ENCODE results near the gene CALR.
"Not testable (repeated sequence)": the region's sequence is repeated elsewhere in the genome, so short reads cannot be mapped to it uniquely, and the experiment has no call there.

The CALR gene

DNA sequence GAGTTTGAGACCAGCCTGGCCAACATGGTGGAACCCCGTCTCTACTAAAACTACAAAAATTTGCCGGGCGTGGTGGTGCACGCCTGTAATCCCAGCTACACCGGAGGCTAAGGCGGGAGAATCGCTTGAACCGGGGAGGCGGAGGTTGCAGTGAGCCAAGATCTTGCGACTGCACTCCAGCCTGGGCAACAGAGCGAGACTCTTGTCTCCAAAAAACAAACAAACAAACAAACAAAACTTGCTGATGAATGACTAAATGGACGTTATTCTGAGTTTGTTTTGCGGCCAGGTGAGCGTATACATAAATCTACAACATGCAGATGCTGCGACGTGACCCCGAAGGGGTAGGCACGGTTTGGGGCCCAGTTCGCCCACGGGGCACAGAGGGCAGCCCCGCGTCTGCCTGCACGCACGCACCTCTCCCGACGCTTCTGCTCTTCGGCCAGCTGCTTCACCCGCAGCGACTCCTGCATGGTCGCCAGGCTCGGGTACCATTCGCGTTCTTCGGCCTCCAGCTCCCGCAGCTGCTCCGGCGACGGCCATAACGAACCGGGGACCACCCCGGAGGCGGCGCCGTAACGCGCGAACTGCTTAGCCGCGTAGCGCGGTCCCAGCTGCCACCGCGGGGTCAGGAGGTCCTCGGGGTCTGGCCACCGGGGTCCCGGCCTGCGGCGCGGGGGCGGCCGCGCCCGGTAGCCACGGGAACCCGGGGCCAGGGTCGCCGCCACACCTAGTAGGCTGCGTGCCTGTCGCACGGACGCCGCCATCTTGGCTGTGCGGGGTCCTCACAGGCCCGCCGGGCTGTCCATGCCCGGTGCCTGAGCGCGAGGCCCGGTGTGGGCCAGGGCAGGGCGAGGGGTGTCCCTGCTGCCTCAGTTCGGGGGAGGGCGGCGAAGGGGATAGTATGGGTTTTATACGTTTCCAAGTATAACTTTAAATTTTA lies 18.3 kb downstream of the CALR start, which contains the start of gene GADD45GIP1:
Gene GADD45GIP1 (minus strand): TSS at position 778 of the 943 bp plus-strand sequence. CDS start 11 bp downstream, at position 767.
- H3K9me3 ChIP-seq (ENCODE audit: insufficient read depth, low read depth, low read length), result no peaks in the 10 kb centered on the region
- H3K27me3 ChIP-seq (ENCODE audit: insufficient read depth, low read length), result no peaks in the 10 kb centered on the region
- peak within 1 kb of the TSS; percentile 84 for H3K4me3 ChIP-seq (ENCODE audit: low read length)
- peak within 1 kb of the TSS; percentile 32 for H3K27ac ChIP-seq (ENCODE audit: low read length)
- H3K4me1 ChIP-seq (ENCODE audit: insufficient read depth, low read length), result 0 out of 2 replicates have a peak, but pooled peaks cover 11% of the 10 kb centered on the region
- peaks cover 35% of the 10 kb centered on the region for H3K36me3 ChIP-seq (ENCODE audit: insufficient read depth, low read depth, low read length)
- H3K9ac ChIP-seq (ENCODE audit: low read depth, low read length), result peak within 1 kb of the TSS; percentile 88

DNA sequence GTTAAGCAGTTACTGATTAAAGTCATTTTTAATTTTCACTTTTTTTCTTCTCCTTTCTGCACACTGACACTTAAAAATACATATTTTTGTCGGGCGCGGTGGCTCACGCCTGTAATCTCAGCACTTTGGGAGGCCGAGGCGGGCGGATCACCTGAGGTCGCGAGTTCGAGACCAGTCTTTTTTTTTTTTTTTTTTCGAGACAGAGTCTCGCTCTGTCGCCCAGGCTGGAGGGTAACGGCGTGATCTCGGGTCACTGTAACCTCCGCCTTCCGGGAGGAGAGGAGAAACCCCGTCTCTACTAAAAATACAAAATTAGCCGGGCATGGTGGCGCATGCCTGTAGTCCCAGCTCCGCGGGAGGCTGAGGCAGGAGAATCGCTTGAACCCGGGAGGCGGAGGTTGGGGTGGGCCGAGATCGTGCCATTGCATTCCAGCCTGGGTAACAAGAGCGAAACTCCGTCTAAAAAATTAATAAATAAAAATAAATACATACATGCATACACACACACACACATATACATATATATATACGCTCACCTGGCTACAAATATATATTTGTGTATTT lies 19.1 kb downstream of the CALR start:
- Histone ChIP-seq H3K4me3 (ENCODE audit: low read length) (peak overlapping the region; percentile 84), H3K36me3 (ENCODE audit: insufficient read depth, low read depth, low read length) (peaks cover 27% of the 10 kb centered on the region), H3K4me1 (ENCODE audit: insufficient read depth, low read length) (0 out of 2 replicates have a peak, but pooled peaks cover 11% of the 10 kb centered on the region), H3K9ac (ENCODE audit: low read depth, low read length) (peak overlapping the region; percentile 88), H3K27ac (ENCODE audit: low read length) (peak overlapping the region; percentile 32)
- not testable (repeated sequence) for H3K27me3 ChIP-seq (ENCODE audit: insufficient read depth, low read length); H3K9me3 ChIP-seq (ENCODE audit: insufficient read depth, low read depth, low read length)

DNA sequence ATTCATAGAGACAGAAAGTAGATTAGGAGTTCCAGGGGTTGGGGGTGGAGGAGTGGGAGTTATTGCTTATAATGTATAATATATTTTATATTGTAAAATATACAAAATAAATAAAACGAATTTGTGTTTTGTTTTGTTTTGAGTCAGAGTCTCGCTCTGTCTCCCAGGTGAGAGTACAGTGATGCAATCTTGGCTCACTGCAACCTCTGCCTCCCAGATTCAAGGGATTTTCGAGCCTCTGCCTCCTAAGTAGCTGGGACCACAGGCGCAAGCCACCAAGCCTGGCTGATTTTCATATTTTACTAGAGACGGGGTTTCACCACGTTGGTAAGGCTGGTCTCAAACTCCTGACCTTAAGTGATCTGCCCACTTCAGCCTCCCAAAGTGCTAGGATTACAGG lies 21.1 kb downstream of the CALR start:
- Histone ChIP-seq H3K4me1 (ENCODE audit: insufficient read depth, low read length) (0 out of 2 replicates have a peak, but pooled peaks cover 11% of the 10 kb centered on the region), H3K4me3 (ENCODE audit: low read length) (no peak overlapping the region), H3K27me3 (ENCODE audit: insufficient read depth, low read length) (no peaks in the 10 kb centered on the region)

DNA sequence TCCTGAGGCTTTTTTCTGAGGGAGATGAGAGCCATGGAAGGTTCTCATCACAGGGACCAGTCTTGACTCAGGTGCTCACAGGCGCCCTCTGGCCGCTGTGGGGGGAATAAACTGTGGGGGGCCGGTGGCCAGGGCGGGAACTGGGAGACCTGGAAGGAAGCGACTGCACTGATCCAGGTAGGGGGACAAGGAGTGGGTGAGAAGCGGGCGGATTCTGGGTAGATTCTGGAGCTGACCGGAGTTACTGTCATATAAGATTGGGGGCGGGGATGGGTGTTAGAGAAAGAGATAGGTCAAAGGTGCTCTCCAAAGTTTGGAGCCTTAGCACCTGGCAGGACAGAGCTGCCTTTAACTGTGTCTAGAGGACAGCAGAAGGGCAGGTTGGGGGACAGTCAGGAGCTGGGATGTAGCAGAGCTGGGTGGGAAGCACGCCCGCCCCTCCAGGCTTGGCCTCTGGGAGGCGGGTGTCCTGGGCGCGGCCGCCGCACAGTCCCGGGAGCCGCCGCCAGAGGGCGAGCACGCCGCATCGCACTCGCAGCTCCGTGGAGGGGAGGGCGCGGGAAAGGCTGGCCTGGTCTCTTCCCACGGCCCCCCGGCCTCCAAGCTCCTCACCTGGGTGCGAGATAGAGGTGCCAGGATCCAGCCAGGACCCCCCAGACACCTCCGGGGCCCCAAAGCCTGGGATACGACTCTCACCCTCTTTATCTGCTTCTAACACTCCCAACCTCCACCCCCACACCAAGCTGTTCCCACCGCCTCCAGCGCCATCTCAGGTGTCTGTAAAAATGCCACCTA lies 26.8 kb downstream of the CALR start:
- Histone ChIP-seq H3K4me3 (ENCODE audit: low read length) (peak overlapping the region; percentile 73), H3K9ac (ENCODE audit: low read depth, low read length) (peak overlapping the region; percentile 81; the same call in 1 of the 2 replicates)

More for the DNA sequence above, 21.1 kb downstream of the CALR start:
- Histone ChIP-seq H3K36me3 (ENCODE audit: insufficient read depth, low read depth, low read length) (peaks cover 9% of the 10 kb centered on the region; the same call in 1 of the 2 replicates), H3K27ac (ENCODE audit: low read length) (no peak overlapping the region), H3K9ac (ENCODE audit: low read depth, low read length) (no peak overlapping the region), H3K9me3 (ENCODE audit: insufficient read depth, low read depth, low read length) (no peaks in the 10 kb centered on the region)

DNA sequence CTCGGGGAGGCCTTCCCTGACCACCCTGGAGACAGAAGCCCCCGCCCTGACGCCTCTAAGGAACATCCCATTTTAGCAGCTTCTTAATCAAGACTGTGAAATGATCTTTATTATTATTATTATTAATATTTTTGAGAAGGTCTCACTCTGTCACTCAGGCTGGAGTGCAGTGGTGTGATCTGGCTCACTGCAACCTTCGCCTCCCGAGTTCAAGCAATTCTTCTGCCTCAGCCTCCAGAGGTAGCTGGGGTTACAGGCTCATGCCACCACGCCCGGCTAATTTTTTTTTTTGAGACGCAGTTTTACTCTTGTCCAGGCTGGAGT lies 27.4 kb downstream of the CALR start:
- H3K27me3 ChIP-seq (ENCODE audit: insufficient read depth, low read length), result no peaks in the 10 kb centered on the region
- H3K4me1 ChIP-seq (ENCODE audit: insufficient read depth, low read length), result peaks cover 3% of the 10 kb centered on the region; the same call in 1 of the 2 replicates
- peak overlapping the region; percentile 73; the same call in 1 of the 2 replicates for H3K4me3 ChIP-seq (ENCODE audit: low read length)
- H3K36me3 ChIP-seq (ENCODE audit: insufficient read depth, low read depth, low read length), result no peaks in the 10 kb centered on the region
- H3K9ac ChIP-seq (ENCODE audit: low read depth, low read length), result peak overlapping the region; percentile 81; the same call in 1 of the 2 replicates
- no peak overlapping the region for H3K27ac ChIP-seq (ENCODE audit: low read length)
- H3K9me3 ChIP-seq (ENCODE audit: insufficient read depth, low read depth, low read length), result no peaks in the 10 kb centered on the region

More for the DNA sequence above, 26.8 kb downstream of the CALR start:
- Histone ChIP-seq H3K27me3 (ENCODE audit: insufficient read depth, low read length) (no peaks in the 10 kb centered on the region), H3K27ac (ENCODE audit: low read length) (no peak overlapping the region), H3K36me3 (ENCODE audit: insufficient read depth, low read depth, low read length) (no peaks in the 10 kb centered on the region), H3K4me1 (ENCODE audit: insufficient read depth, low read length) (peaks cover 3% of the 10 kb centered on the region; the same call in 1 of the 2 replicates), H3K9me3 (ENCODE audit: insufficient read depth, low read depth, low read length) (no peaks in the 10 kb centered on the region)

DNA sequence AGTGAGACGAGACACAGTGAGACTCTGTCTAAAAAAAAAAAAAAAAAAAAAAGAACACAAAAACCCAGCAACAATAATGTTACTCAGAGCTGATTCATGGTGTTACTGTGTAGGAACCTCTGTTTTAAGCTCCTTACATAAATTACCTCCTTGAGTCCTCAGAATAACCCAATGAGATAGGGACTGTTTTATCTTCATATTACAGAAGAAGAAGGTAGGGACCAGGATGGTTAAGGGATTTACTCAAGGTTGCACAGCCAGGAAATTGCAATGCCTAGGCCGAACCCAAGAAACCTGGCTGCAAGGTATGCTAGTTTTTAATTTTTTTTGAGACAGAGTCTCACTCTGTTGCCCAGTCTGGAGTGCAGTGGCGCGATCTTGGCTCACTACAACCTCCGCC lies 29.5 kb downstream of the CALR start:
- no peak overlapping the region for H3K9ac ChIP-seq (ENCODE audit: low read depth, low read length)

DNA sequence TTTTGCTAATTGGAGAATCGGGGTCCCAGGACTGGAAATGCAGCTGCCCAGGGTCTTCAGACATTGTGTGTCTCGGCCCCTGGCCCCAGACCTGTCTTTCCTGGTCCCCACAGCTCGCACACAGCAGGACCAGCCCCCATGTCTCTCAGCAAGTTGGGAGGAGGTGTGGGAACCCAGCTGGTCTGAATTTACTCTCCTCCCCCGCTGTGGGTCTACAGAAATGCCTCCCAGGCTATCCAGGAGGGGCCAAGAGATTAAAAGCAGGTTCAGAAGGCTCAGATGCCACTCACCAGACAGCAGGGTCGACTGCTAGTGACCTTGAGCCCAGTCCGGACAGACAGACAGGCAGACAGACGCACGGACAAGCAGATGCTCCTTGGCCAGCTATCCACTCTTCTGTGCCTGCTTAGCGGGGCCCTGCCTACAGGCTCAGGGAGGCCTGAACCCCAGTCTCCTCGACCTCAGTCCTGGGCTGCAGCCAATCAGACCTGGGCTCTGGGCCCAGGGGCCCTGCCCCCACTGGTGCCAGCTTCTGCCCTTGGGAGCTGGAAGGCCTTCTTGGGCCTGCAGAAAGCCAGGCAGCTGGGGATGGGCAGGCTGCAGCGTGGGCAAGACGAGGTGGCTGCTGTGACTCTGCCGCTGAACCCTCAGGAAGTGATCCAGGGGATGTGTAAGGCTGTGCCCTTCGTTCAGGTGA lies 31.0 kb downstream of the CALR start, which contains the start of gene DAND5:
Gene DAND5 (plus strand): TSS at position 285 of the 697 bp plus-strand sequence. CDS start 85 bp downstream, at position 370.
- H3K4me3 ChIP-seq (ENCODE audit: low read length), result no peak within 1 kb of the TSS
- no peaks in the 10 kb centered on the region for H3K36me3 ChIP-seq (ENCODE audit: insufficient read depth, low read depth, low read length)
- no peaks in the 10 kb centered on the region for H3K9me3 ChIP-seq (ENCODE audit: insufficient read depth, low read depth, low read length)
- no peaks in the 10 kb centered on the region for H3K27me3 ChIP-seq (ENCODE audit: insufficient read depth, low read length)
- H3K9ac ChIP-seq (ENCODE audit: low read depth, low read length), result no peak within 1 kb of the TSS
- H3K4me1 ChIP-seq (ENCODE audit: insufficient read depth, low read length), result peaks cover 3% of the 10 kb centered on the region; the same call in 1 of the 2 replicates
- H3K27ac ChIP-seq (ENCODE audit: low read length), result no peak within 1 kb of the TSS

More for the DNA sequence above, 29.5 kb downstream of the CALR start:
- no peaks in the 10 kb centered on the region for H3K36me3 ChIP-seq (ENCODE audit: insufficient read depth, low read depth, low read length)
- no peak overlapping the region for H3K4me3 ChIP-seq (ENCODE audit: low read length)
- peaks cover 3% of the 10 kb centered on the region; the same call in 1 of the 2 replicates for H3K4me1 ChIP-seq (ENCODE audit: insufficient read depth, low read length)
- no peaks in the 10 kb centered on the region for H3K9me3 ChIP-seq (ENCODE audit: insufficient read depth, low read depth, low read length)
- H3K27ac ChIP-seq (ENCODE audit: low read length), result no peak overlapping the region
- H3K27me3 ChIP-seq (ENCODE audit: insufficient read depth, low read length), result no peaks in the 10 kb centered on the region

DNA sequence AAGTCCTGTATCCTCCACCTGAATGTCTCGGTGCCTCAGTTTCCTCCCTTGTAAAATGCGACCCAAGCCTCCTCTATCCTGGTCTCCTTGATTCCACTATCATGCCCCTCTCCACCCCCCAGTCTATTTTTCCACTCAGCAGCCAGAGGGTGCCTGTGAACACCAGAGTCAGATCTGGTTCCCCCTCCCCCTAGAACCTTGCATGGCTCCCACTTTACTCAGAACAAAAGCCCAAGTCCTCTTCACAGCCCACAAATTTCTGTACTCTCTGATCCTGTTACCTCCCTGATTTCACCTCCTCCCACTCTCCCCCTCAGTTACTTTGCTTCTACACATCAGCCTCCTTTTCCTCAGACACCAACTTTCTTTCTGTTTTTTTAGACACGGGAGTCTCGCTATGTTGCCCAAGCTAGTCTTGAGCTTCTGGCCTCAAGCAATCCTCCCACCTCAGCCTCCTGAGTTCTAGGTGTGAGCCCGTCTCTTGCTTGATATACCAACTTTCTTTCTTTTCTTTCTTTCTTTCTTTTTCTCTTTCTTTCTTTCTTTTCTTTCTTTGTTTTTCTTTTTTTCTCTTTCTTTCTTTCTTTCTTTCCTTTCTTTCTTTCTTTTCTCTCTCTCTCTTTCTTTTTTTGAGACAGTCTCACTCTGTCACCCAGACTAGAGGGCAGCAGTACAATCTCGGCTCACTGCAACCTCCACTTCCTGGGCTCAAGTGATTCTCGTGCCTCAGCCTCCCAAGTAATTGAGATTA lies 31.8 kb downstream of the CALR start:
- peaks cover 3% of the 10 kb centered on the region; the same call in 1 of the 2 replicates for H3K4me1 ChIP-seq (ENCODE audit: insufficient read depth, low read length)
- H3K27ac ChIP-seq (ENCODE audit: low read length), result no peak overlapping the region
- no peaks in the 10 kb centered on the region for H3K27me3 ChIP-seq (ENCODE audit: insufficient read depth, low read length)
- no peaks in the 10 kb centered on the region for H3K9me3 ChIP-seq (ENCODE audit: insufficient read depth, low read depth, low read length)
- no peak overlapping the region for H3K9ac ChIP-seq (ENCODE audit: low read depth, low read length)
- no peaks in the 10 kb centered on the region for H3K36me3 ChIP-seq (ENCODE audit: insufficient read depth, low read depth, low read length)
- H3K4me3 ChIP-seq (ENCODE audit: low read length), result no peak overlapping the region

DNA sequence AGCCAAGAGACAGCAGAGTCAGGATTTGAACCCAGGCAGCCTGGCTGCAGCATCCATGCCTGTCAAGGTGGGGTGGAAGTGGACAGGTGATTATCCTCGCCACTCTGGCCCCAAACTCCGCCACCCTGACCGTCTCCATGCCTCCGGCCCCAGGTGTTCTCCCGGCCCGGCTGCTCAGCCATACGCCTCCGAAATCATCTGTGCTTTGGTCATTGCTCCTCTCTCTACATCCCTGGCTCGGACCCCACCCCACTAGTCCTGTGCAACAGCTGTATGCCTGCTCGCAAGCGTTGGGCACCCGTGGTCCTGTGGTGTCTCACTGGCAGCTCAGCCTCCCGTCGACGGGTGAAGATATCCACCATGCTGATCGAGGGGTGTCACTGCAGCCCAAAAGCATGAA lies 34.8 kb downstream of the CALR start:
- Histone ChIP-seq H3K27me3 (ENCODE audit: insufficient read depth, low read length) (no peaks in the 10 kb centered on the region), H3K9ac (ENCODE audit: low read depth, low read length) (no peak overlapping the region), H3K27ac (ENCODE audit: low read length) (no peak overlapping the region), H3K9me3 (ENCODE audit: insufficient read depth, low read depth, low read length) (no peaks in the 10 kb centered on the region), H3K4me3 (ENCODE audit: low read length) (no peak overlapping the region), H3K36me3 (ENCODE audit: insufficient read depth, low read depth, low read length) (no peaks in the 10 kb centered on the region), H3K4me1 (ENCODE audit: insufficient read depth, low read length) (peaks cover 3% of the 10 kb centered on the region; the same call in 1 of the 2 replicates)
